Panc1 (cell line): ENCODE measurements around the gene NUDT3.

Experiments
- CTCF ChIP-seq: fragments of 450-650 bp; IDR thresholded peaks from 2 replicates; pipeline ENCODE4 v1.5.1; 2017; ENCODE audit warnings: mild to moderate bottlenecking
- POLR2AphosphoS5 ChIP-seq: IDR thresholded peaks from 2 replicates; pipeline ENCODE4 v1.6.1; 2012; ENCODE audit warnings: mild to moderate bottlenecking, low read depth, low read length, moderate library complexity

GRCh38 chr6:34301408-34301807 is 91.1 kb downstream of the NUDT3 start:
- TF ChIP-seq POLR2AphosphoS5 (no peak), CTCF (no peak)
